ENCODE measurements around the gene DLST.

DLST gene

DNA sequence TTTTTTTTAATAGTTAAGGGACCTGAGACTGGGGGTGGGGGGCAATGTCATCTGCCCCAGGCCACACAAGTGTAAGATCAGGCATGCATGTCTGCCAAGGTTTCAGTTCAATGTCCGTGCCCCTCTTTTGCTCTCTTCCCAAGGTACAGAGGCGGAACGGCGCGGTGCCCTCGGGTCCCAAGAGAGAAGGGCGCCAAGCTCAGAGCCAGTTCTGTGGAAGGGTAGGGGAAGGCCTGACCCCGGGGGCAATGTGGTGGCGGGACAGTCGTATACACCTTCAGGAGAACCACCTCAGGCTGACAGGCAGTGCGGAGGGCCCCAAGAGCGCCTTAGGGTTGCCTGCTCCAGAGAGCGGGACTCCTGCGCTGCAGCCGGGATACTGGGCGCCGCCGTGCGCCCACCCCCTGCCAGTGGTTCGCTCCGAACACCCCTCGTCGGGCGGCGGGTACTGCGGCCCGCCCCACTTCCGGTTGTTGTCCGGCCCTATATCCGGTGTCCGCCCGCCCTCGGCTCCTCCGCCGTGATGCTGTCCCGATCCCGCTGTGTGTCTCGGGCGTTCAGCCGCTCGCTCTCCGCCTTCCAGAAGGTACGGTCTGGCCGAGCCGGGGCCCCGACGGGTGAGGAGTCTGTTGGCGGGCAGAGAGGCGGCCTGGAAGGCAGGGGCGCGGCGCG is at the start of gene DLST:
Gene DLST, plus strand, starts transcription at position 486 of the 672 bp plus-strand sequence. Its CDS starts 38 bp downstream, at position 524.
- peak; percentile 86 for DNase-seq (ENCODE audit: low spot score)

DNA sequence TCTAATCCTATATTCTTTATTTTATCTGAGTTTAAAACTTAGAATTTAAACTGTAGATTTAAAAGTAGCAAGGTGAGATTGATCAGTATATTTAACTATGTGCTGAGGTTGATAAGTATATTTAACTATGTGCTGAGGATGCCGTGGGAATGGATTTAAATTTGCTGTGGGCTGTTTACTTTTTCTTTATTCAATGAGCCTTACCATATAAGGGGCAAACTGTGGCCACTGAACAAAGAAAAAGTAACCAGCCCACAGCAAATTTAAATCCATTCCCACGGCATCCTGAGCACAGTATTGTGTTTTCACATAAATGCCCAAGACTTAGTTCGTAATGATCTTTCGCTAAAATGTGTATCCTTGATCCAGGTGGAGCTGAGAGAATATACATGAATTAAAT is 48.9 kb upstream of the DLST start:
- DNase-seq (ENCODE audit: low spot score), result no peak

DNA sequence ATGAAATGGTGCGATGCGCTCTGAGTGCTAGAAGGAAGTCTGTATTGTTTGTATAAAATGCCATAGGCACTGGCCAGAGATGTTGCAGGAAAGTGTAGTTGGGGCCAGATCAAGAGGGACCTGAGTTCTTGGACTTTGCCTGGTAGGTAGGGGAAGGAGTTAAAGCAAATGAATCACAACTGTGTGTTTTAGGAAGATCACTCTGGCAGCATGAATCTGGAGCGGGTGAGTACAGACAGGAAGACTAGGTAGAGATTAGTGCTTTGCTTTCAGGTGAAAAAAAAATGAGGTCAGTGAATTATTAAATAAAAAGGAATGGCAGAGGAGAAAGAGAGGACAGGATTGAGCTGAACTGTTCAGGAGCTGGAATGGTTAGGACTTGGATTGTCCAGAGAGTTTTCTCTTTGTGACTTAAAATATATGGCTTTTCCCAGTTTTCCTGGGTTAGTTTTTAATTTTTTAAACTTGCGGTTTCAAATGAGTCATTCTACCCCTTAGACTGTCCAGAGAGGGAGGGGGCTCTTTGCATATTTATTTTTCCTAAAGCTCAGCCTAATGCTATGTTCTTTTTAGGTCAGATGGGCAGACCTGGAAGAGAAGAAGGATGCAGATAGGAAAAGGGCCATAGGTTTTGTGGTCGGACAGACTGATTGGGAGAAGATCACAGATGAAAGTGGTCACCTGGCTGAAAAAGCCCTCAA is 46.9 kb upstream of the DLST start:
- no peak for DNase-seq (ENCODE audit: low spot score)

DNA sequence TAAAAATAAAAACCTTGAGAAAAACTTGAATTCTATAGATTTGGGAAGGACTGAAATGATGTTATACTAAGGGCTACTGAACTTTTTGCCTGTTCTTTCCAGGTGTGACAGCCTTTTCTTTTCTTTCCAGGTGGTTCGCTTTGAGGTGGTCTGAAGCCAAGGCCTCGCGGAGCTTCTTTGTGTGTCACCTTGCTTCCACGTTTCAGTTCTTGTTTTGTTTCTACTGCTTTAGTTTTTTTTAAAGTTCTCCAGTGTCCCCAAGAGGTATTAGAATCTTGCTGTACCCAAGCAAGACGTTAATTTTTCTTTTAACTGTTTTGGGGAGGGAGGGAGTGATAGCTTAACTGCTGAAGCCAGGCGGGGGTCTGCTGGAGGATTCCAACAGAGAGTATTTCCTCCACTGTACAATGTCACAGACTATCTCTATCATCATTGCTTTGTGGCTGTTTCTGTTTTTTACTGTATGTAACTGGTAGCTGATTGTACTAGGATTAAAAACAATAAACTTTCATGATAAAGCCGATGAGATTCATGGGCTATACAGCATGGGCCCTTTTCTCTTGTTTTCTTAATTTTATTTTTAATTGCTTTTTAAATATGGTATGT is 46.0 kb upstream of the DLST start:
- no peak for DNase-seq (ENCODE audit: low spot score)

DNA sequence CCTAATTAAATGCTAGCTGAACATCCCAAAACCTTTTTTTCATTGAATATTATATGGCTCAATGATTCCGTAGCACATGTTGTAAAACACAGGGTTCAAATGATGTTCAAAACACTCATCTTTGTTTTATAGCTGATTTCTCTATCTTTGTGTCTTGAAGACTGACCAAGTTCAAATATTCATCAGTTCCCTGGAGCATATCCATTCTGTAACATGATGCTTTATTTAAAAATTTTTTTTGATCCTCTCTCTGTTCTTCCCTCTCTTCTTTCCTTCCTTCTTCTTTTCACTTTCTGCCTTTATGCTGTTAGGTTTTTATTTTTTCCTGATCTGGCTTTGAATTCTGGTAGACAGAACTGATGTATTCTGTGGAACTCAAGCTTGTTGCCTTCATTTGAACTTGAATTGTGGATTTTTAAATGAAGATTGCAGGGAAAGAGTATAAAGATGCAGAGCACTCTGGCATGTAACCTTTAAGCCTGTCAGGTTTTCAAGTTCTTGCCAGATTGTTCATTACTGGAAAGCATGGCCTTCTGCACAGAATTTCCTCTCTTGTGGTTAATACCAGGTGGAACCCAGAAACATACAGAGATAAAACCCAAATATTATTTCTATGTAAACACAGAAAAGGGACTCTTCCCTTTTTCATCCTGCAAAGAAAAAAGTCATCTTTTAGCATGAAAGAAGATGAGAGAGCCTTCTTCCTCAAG is 45.3 kb upstream of the DLST start:
- DNase-seq (ENCODE audit: low spot score), result peak; percentile 52

DNA sequence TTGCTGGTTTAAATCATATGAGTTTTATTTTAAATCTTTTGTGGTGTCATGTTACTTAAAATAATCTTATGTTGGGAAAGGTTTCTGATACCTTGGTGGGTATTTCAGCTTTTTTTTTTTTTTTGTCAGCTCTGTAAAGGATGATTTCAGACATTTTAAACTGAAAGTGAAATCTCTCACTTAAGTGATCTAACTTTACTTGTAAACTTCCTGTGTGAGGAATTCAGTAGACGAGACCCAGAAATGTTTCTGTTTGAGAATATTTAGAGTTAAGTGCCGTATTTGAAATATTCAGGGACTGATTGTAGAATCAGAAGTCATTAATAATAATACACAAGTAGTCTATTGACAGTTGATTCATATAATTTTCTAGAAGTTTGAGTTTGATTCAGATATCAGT is 43.5 kb upstream of the DLST start:
- peak; percentile 29 for DNase-seq (ENCODE audit: low spot score)

DNA sequence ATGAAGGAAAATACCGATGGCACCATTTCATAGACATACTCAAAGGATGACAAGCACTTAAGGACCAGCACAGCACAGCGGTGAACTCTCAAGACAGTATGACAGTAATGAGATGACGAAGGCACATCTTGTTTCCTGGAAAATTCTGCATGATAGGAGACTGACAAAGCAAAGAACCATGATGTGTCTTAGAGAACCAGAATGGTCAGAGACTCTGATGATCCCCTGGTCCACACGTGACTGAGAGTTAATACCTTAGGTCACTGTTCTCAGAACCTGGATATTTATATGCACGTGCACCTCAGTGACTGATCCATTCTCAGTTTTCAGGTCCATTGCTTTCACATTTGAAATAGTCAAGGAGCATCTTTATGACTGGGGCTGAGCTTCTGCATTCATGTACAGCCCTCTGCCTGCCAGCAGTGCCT is 41.1 kb upstream of the DLST start:
- peak; percentile 10 for DNase-seq (ENCODE audit: low spot score)

DNA sequence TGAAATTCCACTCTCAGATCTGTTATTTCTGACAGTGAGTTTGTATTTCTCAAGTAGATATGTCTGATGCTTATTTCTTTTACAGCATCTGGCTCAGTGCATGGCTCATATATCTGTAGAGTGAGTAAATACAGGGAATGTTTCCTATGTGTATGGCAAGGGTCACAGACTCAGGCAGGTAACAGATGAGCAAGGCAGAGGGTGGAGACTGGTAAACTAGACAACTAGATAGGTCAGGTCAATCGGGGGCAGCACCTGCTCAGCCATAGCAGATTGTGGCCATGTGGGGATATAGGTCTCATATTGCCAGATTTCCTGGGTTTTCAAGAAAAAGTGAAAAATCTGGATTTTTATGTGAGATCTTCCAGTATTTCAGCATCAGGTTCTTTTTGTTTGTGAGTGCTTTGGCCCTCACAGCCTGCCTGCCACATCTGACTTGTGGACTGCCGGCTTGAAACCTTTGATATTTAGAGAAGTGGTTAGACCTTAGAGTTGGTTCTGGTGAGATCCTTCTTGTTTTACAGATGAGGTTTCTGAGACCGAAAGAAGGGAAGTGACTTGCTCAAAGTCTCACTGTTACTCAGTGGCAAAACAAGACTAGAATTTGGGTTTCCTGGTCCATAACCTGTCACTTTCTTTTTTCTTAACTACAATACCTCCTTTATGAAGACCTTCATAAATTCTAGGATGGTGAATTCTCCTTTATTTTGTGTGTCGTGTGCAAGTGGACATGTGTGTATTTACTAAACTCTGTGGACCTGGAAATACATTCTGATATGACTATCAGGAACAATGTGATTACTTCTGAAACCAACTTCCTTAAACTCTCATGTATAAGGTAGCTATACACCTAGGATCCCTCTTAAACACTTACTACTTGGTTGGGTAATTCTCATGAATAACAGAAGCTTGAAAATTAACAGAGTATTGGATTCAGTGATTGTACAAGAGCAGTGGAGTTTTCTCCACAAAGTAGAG is 40.2 kb upstream of the DLST start:
- peak; percentile 31 for DNase-seq (ENCODE audit: low spot score)

DNA sequence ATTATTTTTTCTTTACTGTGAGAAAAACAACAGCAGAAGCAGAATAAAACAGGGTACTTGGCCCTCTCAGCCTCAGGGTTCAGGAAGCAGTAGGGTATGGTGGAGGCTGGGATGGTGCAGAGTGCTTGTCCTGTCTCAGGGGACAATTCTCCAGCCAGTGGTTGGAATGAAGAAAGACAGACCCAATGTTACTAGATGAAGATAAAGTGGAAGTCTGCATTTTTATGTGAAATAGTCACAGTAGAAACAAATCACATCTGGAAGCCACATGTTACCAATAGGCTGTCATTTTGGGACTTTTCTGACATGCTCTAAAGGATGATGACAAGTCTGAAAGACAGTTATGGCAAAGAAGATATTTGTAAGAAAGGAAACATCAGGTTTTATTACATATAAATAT is 38.1 kb upstream of the DLST start:
- DNase-seq (ENCODE audit: low spot score), result no peak

DNA sequence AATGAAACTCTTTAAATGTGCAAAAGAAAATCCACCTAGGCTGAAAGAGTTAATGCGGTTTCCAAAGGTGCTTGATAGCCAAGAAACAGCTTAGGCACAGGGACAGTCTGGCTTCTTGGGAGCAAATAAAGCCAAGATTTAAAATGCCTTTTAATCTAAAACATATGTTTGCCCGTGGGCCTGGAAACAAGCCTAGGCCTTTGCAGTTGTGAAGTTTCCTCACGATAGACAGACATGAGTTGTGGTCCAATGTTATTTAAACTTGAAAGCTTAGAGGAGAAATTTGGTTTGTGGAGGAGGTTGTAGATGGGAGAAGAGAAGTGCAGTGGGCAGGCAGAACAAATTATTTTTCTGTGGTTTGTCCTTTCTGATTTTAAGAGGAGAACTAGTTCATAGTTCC is 35.5 kb upstream of the DLST start:
- DNase-seq (ENCODE audit: low spot score), result no peak

DNA sequence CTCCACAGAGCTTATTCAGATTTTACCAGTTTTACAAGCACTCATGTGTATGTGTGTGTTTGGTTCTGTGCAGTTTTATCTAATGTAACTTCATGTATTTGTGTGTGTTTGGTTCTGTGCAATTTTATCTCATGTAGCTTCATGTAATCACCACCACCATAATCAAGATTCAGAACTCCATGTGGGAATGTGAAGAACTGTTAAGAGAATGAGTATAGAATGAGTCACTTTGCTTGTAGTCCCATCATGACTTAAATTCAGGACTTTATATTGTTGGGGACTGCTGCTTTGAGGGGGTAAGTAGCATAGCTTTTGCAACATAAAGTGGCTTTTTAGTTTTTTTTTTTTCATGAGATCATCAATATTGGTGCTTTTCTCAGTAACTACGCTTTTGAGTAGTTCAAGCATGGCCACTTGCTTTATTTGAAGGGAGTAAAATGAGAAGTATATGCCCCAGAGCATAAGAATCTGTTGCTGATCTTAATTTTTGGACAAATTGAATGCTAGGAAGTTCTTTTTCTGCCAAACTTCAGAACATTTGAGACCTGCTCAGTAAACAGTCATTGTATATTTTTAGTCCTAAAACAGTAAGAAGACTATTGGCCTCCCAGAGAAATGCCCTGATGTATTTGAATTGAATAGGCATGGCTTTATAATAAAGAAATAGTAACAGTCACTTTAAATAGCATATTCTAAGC is 34.6 kb upstream of the DLST start:
- no peak for DNase-seq (ENCODE audit: low spot score)

DNA sequence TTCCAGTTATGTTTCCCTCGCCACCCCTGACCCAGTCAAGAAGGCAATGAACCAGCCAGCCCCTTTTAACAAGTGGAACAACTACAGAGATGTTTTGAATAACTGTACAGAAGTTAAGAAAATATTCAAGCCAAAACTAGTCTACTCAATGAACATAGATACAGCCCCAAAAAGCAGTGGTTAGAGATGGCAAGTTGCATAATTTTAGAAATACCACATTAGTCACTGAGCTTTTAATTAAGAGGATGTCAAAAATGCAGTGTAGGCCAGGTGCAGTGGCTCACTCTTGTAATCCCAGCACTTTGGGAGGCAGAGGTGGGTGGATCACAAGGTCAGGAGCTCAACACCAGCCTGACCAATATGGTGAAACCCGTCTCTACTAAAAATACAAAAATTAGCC is 32.9 kb upstream of the DLST start:
- DNase-seq (ENCODE audit: low spot score), result no peak

DNA sequence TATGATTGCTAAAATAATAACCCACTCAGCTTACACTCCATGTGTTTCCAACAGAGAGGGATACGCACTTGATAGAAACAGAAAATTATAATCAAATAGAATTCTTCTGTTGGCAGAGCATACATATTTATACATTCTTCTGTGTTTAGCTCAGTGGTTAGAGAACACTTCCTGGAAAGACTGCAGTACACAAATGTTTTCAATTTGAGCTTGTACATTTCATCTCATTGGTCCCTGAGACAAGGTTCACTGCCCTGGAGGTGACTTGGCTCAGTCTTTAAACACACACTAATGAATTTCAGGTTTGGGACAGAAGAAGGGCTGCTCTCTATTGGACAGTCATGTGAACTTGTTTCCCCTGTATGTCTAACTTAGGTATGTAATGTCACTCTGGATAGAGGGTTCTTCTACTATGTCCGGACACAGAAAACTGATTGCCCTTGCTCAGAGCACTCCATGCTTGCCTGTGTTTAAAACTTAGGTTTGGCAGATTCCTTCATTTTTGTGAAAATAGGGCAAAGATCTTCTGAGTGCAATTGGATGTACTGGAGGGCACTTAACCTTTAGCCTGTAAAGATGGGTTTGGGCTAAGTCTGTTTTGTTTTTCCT is 28.7 kb upstream of the DLST start:
- DNase-seq (ENCODE audit: low spot score), result peak; percentile 3

DNA sequence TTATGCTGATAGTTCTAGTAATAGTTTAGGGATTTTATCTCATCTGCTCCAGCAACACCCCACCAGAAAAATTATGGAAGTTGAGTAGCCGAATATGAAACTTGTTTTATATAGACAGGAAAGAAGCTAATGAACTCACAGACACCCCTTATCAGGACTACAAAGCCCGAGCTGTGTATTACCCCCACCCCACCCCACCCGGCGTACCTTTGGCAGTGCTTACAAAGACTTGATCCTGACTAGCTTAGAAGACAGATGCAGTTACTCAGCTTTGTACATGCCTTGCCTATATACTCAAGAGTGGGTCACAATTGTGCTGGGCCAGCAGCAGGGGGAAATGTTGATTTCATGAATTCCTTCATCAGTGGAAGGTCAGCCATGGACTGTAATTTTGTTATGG is 28.1 kb upstream of the DLST start:
- no peak for DNase-seq (ENCODE audit: low spot score)

DNA sequence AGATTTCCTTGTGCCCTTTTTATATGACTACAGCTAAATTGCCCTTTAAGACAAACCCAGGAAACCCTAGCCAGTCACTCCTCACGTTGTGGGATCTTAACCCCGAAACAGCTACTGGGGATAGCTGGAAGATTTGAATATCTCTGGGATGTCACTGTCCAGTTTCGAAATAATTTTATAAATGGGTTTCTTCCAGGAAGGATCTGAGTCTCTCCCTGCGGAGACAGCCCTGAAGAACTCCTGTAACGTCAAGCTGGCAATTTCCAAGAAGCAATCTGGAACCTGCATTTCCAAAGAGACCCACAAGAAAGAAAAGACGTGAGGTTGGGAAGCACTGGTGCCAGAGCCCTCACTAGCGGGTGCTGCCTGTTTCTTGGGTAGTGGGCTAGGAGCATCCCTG is 26.7 kb upstream of the DLST start:
- no peak for DNase-seq (ENCODE audit: low spot score)

DNA sequence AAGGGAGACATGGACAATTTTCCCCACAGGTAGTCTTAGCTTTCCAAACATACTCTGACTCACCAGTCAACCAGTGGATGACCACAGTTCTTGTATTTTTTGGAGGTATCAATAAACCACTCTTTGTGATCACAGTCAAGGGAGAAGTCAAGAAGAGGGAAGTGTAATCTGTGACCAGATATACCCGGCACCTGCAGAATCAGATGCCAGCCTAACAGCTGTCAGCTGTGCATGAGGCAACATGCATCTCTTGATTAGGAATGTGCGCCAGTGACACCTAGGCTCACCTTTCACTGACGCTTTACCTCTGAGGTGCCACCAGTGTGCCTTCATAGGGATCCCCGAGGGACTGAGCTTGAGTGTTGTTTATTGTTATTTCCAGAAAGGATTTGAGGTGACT is 25.8 kb upstream of the DLST start:
- DNase-seq (ENCODE audit: low spot score), result no peak

DNA sequence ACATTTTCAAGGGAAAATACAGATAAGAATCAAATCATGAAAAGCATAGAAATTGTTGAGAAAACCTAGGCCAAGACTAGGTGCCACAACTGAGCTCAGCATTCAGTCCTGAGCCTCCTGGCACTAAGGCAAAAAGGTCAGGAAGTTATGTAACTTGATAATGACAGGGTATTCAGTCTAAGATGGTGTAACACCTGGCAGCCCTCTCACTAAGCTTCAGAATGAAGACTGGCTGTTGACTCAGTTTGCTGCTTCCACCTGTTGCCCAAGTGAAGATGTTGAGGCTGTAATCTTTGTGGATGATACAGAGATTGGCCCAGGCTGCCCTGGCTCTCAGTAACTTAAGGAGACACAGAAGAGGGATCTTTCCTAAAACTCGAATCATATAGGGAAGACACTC is 25.4 kb upstream of the DLST start:
- no peak for DNase-seq (ENCODE audit: low spot score)

DNA sequence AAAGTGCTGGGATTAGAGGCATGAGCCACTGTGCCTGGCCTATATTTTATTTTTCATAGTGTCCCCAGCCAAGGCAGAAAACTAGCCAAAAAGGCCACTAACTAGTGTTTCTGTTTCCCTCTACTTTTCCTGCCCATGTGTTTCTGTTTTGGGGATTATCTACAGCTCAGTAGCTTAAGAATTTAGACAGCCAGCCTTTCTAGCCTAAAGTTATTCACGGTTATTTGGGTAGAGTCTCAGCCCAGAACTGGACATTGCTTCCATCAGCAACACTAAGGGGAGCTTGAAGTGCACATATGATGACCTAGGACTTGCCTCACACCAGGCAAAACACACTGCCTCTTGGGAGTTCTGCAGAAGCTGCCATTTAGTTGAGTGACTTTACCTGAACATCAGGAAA is 23.7 kb upstream of the DLST start:
- DNase-seq (ENCODE audit: low spot score), result no peak

DNA sequence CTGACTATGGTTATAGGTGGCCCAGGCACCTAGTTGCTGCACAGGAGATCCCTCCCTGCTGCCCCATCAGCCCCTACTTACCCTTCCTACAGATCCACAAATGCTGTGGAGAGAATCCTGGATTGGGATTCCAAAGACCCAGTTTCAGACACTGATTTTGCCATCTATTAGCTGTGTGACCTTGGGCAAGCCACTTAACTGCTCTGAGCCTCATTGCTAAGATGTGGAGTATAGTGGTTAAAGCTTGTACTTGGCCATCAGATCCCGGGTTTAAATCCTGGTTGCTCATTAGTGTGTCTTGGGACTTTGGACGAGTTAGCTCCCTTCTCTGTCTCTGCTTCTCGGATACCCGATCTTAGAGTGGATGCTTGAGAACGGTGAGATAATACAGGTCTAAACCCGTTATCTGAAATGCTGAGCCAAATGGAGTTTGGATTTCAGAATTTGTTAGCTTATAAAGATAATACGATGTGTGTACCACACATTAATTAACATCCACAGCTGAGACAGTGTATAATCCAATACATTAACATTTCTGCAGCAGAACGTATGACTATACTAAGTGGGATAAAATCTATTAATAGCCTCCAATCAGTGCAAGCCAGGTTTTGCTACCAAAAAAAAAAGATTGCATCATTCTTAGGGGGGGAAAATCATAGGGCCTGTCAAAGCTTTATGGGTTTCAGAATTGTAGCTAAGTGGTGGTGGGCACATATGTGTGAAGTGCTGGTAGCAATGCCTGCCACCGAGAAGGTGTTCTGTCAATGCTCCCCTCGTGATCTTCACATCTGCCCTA is 21.8 kb upstream of the DLST start:
- DNase-seq (ENCODE audit: low spot score), result no peak

Data from CD4-positive, alpha-beta T cell treated with Interleukin-15 for 4 hours (primary cell).